Fibroblast of pulmonary artery (primary cell): ENCODE measurements around the gene KRT77.
A peak's percentile ranks its signal among the peaks of the same experiment; 100 is the strongest.

Experiments used
- DNase-seq: peaks from one replicate; pipeline ENCODE4 v3.0.0-alpha.2; 2010; ENCODE audit warnings: low read depth
- H3K4me3 ChIP-seq: replicated peaks from 2 replicates; pipeline ENCODE4 v1.5.1; 2011; ENCODE audit warnings: low read depth, mild to moderate bottlenecking, control low read depth, low read length, moderate library complexity
- TF ChIP-seq, protein P1 (sequence below): IDR thresholded peaks from 2 replicates; pipeline ENCODE4 v1.5.1; 2011; ENCODE audit warnings: mild to moderate bottlenecking, control low read depth, low read length, inconsistent platforms; ENCODE audit errors: missing control alignments

KRT77 gene

DNA sequence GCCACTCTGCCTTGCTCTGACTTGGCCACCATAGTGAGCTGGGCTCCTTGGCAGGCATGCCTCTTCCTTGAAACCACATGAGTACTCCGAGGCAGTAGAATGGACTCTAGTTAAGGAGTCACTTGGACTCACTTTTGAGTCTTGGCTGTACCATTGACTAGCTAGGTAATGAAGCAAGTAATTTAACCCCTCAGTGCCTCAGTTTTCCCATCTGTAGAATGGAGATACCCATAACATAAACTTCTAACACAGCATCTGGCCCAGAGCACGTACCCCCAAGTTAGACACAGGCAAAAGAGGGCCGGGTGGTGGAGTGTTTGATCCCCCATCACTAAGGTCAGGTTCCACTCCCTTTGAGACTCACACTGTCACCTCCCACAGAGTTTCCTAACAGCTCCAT is 8.3 kb downstream of the KRT77 start:
- TF ChIP-seq, protein P1, sequence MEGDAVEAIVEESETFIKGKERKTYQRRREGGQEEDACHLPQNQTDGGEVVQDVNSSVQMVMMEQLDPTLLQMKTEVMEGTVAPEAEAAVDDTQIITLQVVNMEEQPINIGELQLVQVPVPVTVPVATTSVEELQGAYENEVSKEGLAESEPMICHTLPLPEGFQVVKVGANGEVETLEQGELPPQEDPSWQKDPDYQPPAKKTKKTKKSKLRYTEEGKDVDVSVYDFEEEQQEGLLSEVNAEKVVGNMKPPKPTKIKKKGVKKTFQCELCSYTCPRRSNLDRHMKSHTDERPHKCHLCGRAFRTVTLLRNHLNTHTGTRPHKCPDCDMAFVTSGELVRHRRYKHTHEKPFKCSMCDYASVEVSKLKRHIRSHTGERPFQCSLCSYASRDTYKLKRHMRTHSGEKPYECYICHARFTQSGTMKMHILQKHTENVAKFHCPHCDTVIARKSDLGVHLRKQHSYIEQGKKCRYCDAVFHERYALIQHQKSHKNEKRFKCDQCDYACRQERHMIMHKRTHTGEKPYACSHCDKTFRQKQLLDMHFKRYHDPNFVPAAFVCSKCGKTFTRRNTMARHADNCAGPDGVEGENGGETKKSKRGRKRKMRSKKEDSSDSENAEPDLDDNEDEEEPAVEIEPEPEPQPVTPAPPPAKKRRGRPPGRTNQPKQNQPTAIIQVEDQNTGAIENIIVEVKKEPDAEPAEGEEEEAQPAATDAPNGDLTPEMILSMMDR: no peak
- no peak overlapping the region for H3K4me3 ChIP-seq
- DNase-seq: no peak

DNA sequence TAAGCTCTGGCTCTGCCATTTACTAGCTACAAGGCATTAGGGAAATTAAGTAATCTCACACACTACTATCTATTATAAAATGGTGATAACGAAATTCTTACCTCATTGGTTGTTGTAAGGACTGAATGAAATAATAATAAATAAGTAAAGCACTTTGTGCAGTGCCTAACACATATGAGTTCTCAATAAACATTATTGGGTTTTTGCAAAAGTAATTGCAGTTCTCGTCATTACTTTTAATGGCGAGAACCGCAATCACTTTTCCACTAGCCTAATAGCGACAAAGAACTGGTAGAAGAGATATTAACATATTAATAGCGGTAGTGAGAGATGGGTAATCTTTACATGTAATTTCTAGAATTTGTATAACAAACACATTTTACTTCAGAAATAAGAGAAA is 9.2 kb downstream of the KRT77 start:
- no peak overlapping the region for H3K4me3 ChIP-seq
- DNase-seq: no peak
- TF ChIP-seq, protein P1: no peak

DNA sequence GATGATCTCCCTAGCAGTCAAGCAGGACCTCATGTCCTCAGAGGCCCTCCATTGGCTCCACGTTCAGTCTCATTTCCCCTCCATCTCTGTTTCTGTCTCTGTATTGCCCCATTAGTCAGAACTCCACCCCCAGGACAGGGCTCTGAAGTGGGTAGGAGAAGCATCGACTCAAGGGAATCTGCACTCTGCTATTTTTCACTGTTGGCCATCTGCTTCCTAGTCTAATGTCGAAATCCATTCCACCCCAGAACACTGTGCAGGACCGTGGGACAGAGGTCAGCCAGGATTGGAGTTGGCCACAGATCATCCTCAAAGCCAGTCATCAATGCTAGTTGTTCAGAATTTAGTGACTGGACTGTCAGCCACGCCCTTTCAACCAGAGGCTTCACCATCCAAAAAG is 10.1 kb downstream of the KRT77 start:
- no peak for DNase-seq
- TF ChIP-seq, protein P1: no peak
- H3K4me3 ChIP-seq: no peak overlapping the region

DNA sequence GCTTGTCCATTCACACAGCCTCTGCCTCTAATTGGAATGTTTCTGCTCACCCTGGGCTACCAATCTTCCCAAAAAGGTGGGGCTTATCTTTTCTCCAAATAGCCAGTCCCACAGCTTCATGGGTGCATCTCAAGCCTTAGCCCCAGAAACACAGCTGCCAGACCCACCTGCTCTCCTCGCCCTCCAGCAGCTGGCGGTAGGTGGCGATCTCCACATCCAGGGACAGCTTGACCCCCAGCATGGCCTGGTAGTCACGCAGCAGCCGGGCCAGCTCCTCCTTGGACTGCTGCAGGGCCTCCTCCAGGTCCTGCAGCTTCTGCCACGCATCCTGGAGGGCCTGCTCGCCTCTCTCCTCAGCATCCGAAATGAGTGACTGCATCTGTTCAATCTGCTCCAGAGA is 11.1 kb downstream of the KRT77 start:
- TF ChIP-seq, protein P1: peak; percentile 27
- H3K4me3 ChIP-seq: no peak overlapping the region
- no peak for DNase-seq

DNA sequence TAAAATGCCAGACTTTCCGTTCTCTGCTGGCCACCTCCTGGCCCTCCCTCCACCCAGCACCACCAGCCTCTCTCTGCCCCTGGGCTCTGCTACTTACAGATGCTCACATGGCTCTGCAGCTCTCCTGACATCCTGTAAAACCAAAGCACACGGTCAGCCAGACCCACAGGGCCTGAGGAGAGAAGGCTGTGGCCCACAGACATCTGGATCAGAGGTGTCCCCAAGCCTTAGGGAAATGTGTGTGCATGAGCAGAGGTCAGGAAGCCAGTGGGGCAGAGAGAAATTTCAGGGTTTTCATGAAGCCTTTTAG is 11.5 kb downstream of the KRT77 start:
- no peak overlapping the region for H3K4me3 ChIP-seq
- no peak for DNase-seq
- TF ChIP-seq, protein P1: no peak

DNA sequence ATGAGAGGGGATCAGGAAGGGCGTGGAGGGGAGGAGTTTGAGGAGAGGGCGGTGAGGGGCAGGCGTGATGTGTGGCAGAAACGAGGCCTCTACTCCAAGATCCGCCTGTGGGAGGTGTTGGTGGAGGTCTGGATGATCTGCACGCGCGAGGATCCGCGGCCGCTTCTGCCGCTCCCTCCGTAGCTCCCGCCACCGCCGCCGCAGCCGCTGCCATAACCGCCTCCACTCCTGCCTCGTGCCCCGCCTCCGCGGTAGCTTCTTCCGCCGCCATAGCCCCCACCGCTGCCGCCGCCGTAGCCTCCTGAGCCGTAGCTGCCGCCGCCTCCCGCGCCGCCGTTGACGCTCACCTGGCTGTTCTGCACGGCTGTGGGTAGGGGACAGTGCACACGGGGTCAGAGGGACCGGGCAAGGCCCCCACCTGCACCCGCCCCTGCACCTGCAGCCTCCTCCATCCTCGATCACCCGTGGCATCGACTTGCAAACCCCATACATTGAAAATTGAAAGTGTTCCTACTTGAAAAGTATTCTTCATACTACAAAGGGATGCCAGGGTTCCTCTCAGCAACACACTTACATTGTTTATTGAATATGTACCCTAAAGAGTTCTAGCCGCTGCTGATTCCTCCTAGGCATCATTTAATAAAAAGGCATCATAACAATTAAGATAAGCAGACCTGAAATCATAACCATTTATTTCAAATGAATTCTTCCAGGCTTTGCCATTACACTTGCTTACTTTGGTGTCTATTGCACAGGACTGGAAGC is 12.1 kb downstream of the KRT77 start:
- TF ChIP-seq, protein P1: no peak
- no peak overlapping the region for H3K4me3 ChIP-seq
- no peak for DNase-seq
